Central memory CD8-positive, alpha-beta T cell (primary cell): ENCODE data around the gene ENOX1.

ENCODE experiments used
- ATAC-seq: fragments of 150-1000 bp; cut with Tn5 transposase; replicated peaks from 2 replicates; pipeline ENCODE4 v1.10.0; 2022; ENCODE audit warnings: mild to moderate bottlenecking, moderate FRiP score, moderate number of reproducible peaks; ENCODE audit not compliant: poor library complexity, severe bottlenecking; ENCODE audit errors: extremely low read depth
- DNase-seq, 2 donors: peaks; one replicate each; pipeline ENCODE4 v3.0.0; 2021; ENCODE audit warnings: low spot score in 2 of 2
- H3K27ac Mint-ChIP-seq: one replicate; pipeline ENCODE4 v1.8.0; 2022; ENCODE audit warnings: low read depth, mild to moderate bottlenecking, moderate library complexity, mixed read lengths
- H3K27me3 Mint-ChIP-seq: one replicate; pipeline ENCODE4 v1.8.0; 2022; ENCODE audit warnings: mixed read lengths
- H3K36me3 Mint-ChIP-seq: one replicate; pipeline ENCODE4 v1.8.0; 2022; ENCODE audit warnings: mild to moderate bottlenecking, moderate library complexity, mixed read lengths; ENCODE audit not compliant: insufficient read depth
- H3K4me1 Mint-ChIP-seq: one replicate; pipeline ENCODE4 v1.8.0; 2022; ENCODE audit warnings: mixed read lengths
- H3K4me3 Mint-ChIP-seq: one replicate; pipeline ENCODE4 v1.8.0; 2022; ENCODE audit warnings: mild to moderate bottlenecking, moderate library complexity, mixed read lengths
- H3K9me3 Mint-ChIP-seq: one replicate; pipeline ENCODE4 v1.8.0; 2022; ENCODE audit warnings: mixed read lengths

Gene ENOX1

GRCh38 chr13:43492311-43492710 lies 294.5 kb downstream of the ENOX1 start:
- H3K4me1 Mint-ChIP-seq: no peaks in the 10 kb centered on the region
- no peak overlapping the region for H3K4me3 Mint-ChIP-seq
- no peaks in the 10 kb centered on the region for H3K27me3 Mint-ChIP-seq
- ATAC-seq (no peak), DNase-seq (no peak)
- no peaks in the 10 kb centered on the region for H3K36me3 Mint-ChIP-seq
- H3K27ac Mint-ChIP-seq: no peak overlapping the region
- no peaks in the 10 kb centered on the region for H3K9me3 Mint-ChIP-seq

DNA sequence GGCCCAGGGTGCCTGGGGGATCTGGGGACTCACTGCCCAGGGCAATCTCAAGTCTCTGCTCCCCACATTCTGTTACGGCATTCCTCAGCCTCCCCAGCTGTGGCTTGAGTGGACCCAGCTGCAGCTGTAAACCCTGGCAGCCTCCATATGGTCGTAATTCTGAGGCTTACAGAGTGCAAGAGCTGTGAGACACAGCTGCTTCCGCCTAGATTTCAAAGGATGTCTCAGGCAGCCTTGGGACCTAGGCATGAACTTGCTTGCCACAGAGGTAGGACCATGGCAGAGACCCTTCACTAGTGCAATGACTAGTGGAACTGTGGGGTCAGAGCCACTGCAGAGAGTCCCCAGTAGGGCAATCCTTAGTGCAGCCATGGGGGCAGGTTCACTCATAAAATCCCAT lies 297.5 kb downstream of the ENOX1 start:
- no peak for DNase-seq
- no peak overlapping the region for H3K4me3 Mint-ChIP-seq

DNA sequence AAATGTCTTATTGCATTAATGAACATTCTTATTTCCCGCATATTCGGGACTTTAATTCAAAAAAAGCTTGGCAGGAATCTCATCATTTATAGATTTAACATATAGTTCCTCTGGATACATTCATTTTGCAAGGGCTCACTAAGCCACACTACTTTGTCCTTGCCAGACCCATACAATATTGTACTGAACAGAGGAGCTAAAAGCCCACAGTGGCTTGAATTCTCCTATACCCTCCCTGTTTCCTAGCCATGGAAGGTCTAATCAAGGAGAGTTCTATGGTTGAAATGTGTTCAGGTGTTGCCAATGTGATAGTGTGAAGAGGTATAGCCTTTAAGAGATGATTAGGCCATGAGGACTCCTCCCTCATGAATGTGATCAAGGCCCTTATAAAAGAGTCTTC lies 298.9 kb downstream of the ENOX1 start:
- Mint-ChIP-seq H3K36me3 (no peaks in the 10 kb centered on the region), H3K4me1 (no peaks in the 10 kb centered on the region), H3K27me3 (no peaks in the 10 kb centered on the region), H3K4me3 (no peak overlapping the region), H3K9me3 (no peaks in the 10 kb centered on the region), H3K27ac (no peak overlapping the region)
- ATAC-seq: no peak
- DNase-seq: no peak

More for the DNA sequence above, 297.5 kb downstream of the ENOX1 start:
- no peak overlapping the region for H3K27ac Mint-ChIP-seq
- H3K36me3 Mint-ChIP-seq: no peaks in the 10 kb centered on the region
- H3K9me3 Mint-ChIP-seq: no peaks in the 10 kb centered on the region
- H3K27me3 Mint-ChIP-seq: no peaks in the 10 kb centered on the region
- no peak for ATAC-seq
- H3K4me1 Mint-ChIP-seq: no peaks in the 10 kb centered on the region

DNA sequence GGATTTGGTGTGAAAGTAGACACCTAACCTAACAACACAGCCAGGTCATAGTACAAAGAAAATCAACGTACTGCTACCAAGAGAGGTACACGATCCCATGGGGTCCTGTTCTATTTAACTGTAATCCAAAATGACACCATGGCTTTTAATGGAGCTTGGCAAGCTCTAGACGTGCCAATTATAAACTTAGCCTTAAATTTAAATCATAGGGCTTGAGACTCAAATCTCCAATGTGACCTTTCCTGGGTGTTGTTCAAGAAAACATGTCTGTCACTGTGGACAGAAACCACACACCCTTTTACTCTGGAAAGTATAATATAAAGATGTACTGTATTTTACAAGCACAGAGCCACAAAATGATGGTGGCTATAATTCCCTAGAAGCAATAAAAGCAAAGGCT lies 299.3 kb downstream of the ENOX1 start:
- Mint-ChIP-seq H3K36me3 (no peaks in the 10 kb centered on the region), H3K4me1 (no peaks in the 10 kb centered on the region), H3K27me3 (no peaks in the 10 kb centered on the region), H3K4me3 (no peak overlapping the region), H3K27ac (no peak overlapping the region), H3K9me3 (no peaks in the 10 kb centered on the region)
- no peak for DNase-seq
- ATAC-seq: no peak

- Mint-ChIP-seq H3K9me3 (no peaks in the 10 kb centered on the region), H3K27ac (no peak overlapping the region), H3K4me3 (no peak overlapping the region), H3K36me3 (no peaks in the 10 kb centered on the region), H3K27me3 (no peaks in the 10 kb centered on the region), H3K4me1 (no peaks in the 10 kb centered on the region)
- no peak for DNase-seq
- no peak for ATAC-seq
Observed at GRCh38 chr13:43484432-43485225, 302.1 kb downstream of the ENOX1 start.

GRCh38 chr13:43483930-43484329 lies 302.8 kb downstream of the ENOX1 start:
- Mint-ChIP-seq H3K4me1 (no peaks in the 10 kb centered on the region), H3K27ac (no peak overlapping the region), H3K27me3 (no peaks in the 10 kb centered on the region), H3K36me3 (no peaks in the 10 kb centered on the region), H3K9me3 (no peaks in the 10 kb centered on the region), H3K4me3 (no peak overlapping the region)
- ATAC-seq (no peak), DNase-seq (no peak)

DNA sequence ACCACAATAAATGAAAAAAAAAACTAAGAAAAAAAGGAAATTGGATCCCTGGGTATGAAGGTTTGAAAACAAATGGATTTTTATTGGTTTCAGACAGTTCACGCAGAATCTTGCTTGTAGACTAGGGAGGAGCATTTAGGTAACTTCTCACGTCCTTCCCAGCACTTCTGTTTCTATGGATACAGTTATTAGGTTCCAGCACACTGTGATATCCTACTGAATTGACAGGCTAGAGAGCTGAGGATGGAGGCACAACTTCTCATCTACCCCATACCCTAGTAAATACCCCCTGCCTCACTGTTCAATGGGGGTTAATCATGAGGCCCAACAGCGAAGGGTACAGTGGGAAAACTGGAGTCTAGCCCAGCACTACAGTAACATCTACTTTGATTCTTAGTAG lies 304.1 kb downstream of the ENOX1 start:
- H3K27ac Mint-ChIP-seq: no peak overlapping the region
- ATAC-seq (no peak), DNase-seq (no peak)
- no peaks in the 10 kb centered on the region for H3K36me3 Mint-ChIP-seq
- no peak overlapping the region for H3K4me3 Mint-ChIP-seq
- no peaks in the 10 kb centered on the region for H3K9me3 Mint-ChIP-seq
- no peaks in the 10 kb centered on the region for H3K4me1 Mint-ChIP-seq
- H3K27me3 Mint-ChIP-seq: no peaks in the 10 kb centered on the region

GRCh38 chr13:43482026-43482425 lies 304.7 kb downstream of the ENOX1 start:
- Mint-ChIP-seq H3K4me3 (no peak overlapping the region), H3K36me3 (no peaks in the 10 kb centered on the region), H3K4me1 (no peaks in the 10 kb centered on the region), H3K27me3 (no peaks in the 10 kb centered on the region), H3K9me3 (no peaks in the 10 kb centered on the region), H3K27ac (no peak overlapping the region)
- DNase-seq: no peak
- ATAC-seq: no peak

- Mint-ChIP-seq H3K36me3 (no peaks in the 10 kb centered on the region), H3K4me3 (no peak overlapping the region), H3K27ac (no peak overlapping the region)
Observed at GRCh38 chr13:43478902-43479301, 307.9 kb downstream of the ENOX1 start.

GRCh38 chr13:43478211-43478610 lies 308.6 kb downstream of the ENOX1 start:
- no peaks in the 10 kb centered on the region for H3K36me3 Mint-ChIP-seq
- no peak for ATAC-seq

More at GRCh38 chr13:43478902-43479301, 307.9 kb downstream of the ENOX1 start:
- Mint-ChIP-seq H3K9me3 (no peaks in the 10 kb centered on the region), H3K4me1 (no peaks in the 10 kb centered on the region), H3K27me3 (no peaks in the 10 kb centered on the region)
- ATAC-seq (no peak), DNase-seq (no peak)

GRCh38 chr13:43475140-43475539 lies 311.6 kb downstream of the ENOX1 start:
- no peaks in the 10 kb centered on the region for H3K36me3 Mint-ChIP-seq
- ATAC-seq (no peak), DNase-seq (no peak)
- H3K4me3 Mint-ChIP-seq: no peak overlapping the region
- H3K27ac Mint-ChIP-seq: no peak overlapping the region
- no peaks in the 10 kb centered on the region for H3K9me3 Mint-ChIP-seq
- H3K27me3 Mint-ChIP-seq: peaks cover 9% of the 10 kb centered on the region
- no peaks in the 10 kb centered on the region for H3K4me1 Mint-ChIP-seq

More at GRCh38 chr13:43478211-43478610, 308.6 kb downstream of the ENOX1 start:
- H3K9me3 Mint-ChIP-seq: no peaks in the 10 kb centered on the region
- no peak overlapping the region for H3K27ac Mint-ChIP-seq
- no peak overlapping the region for H3K4me3 Mint-ChIP-seq
- H3K4me1 Mint-ChIP-seq: no peaks in the 10 kb centered on the region
- no peaks in the 10 kb centered on the region for H3K27me3 Mint-ChIP-seq
- no peak for DNase-seq

GRCh38 chr13:43473437-43473836 lies 313.3 kb downstream of the ENOX1 start:
- DNase-seq (no peak), ATAC-seq (no peak)
- Mint-ChIP-seq H3K27me3 (peaks cover 9% of the 10 kb centered on the region), H3K27ac (no peak overlapping the region), H3K9me3 (no peaks in the 10 kb centered on the region), H3K4me1 (no peaks in the 10 kb centered on the region), H3K36me3 (no peaks in the 10 kb centered on the region), H3K4me3 (no peak overlapping the region)

DNA sequence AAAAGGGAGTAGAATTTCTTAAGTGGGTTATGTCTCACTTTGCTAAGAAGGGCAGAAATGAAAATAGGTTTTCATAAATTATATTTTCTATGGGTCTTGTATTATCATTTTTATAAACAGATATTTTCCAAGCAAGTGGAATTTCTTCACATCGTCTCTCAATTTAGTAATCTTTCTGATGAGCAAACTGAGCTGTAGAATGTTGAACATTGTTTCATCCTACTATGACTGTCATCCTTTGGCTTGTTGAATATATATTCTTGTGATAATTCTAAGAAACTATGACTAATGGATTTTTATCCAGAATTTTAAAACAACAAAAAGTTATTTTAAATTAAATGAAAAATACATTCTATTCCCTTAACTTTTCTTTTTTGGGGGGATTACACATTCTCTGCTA lies 313.8 kb downstream of the ENOX1 start:
- H3K27me3 Mint-ChIP-seq: peaks cover 9% of the 10 kb centered on the region
- H3K27ac Mint-ChIP-seq: no peak overlapping the region
- no peak for ATAC-seq
- no peak overlapping the region for H3K4me3 Mint-ChIP-seq
- H3K36me3 Mint-ChIP-seq: no peaks in the 10 kb centered on the region
- H3K4me1 Mint-ChIP-seq: no peaks in the 10 kb centered on the region
- H3K9me3 Mint-ChIP-seq: no peaks in the 10 kb centered on the region
- no peak for DNase-seq
